ENCODE results near the gene ZDHHC14.
"Not testable (repeated sequence)": the region's sequence is repeated elsewhere in the genome, so short reads cannot be mapped to it uniquely, and the experiment has no call there.

ZDHHC14 gene

GRCh38 chr6:157379656-157380457, 1.1 kb upstream of the ZDHHC14 start:
- TF ChIP-seq, protein P1, sequence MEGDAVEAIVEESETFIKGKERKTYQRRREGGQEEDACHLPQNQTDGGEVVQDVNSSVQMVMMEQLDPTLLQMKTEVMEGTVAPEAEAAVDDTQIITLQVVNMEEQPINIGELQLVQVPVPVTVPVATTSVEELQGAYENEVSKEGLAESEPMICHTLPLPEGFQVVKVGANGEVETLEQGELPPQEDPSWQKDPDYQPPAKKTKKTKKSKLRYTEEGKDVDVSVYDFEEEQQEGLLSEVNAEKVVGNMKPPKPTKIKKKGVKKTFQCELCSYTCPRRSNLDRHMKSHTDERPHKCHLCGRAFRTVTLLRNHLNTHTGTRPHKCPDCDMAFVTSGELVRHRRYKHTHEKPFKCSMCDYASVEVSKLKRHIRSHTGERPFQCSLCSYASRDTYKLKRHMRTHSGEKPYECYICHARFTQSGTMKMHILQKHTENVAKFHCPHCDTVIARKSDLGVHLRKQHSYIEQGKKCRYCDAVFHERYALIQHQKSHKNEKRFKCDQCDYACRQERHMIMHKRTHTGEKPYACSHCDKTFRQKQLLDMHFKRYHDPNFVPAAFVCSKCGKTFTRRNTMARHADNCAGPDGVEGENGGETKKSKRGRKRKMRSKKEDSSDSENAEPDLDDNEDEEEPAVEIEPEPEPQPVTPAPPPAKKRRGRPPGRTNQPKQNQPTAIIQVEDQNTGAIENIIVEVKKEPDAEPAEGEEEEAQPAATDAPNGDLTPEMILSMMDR (IDR thresholded peaks at IDR 0.05; ENCODE audit: low read depth, low read length), result no peak
- H3K4me3 ChIP-seq (replicated peaks in 1 of 2; ENCODE audit: low read depth in 2 of 2, low read length in 2 of 2), result peak overlapping the region; percentile 90 to 99
- peak; percentile 89 to 92 for DNase-seq (ENCODE audit: low read depth in 2 of 2)

GRCh38 chr6:157380458-157380778, 572 bp upstream of the ZDHHC14 start:
- DNase-seq (ENCODE audit: low read depth in 2 of 2), result no peak
- TF ChIP-seq, protein P1 (IDR thresholded peaks at IDR 0.05; ENCODE audit: low read depth, low read length), result no peak
- peak overlapping the region; percentile 90 to 99 for H3K4me3 ChIP-seq (replicated peaks in 1 of 2; ENCODE audit: low read depth in 2 of 2, low read length in 2 of 2)

- peak; percentile 53 to 58 for DNase-seq (ENCODE audit: low read depth in 2 of 2)
- TF ChIP-seq, protein P1 (IDR thresholded peaks at IDR 0.05; ENCODE audit: low read depth, low read length), result peak; percentile 15
Measured at GRCh38 chr6:157381631-157382621, 936 bp downstream of the ZDHHC14 start.

DNA sequence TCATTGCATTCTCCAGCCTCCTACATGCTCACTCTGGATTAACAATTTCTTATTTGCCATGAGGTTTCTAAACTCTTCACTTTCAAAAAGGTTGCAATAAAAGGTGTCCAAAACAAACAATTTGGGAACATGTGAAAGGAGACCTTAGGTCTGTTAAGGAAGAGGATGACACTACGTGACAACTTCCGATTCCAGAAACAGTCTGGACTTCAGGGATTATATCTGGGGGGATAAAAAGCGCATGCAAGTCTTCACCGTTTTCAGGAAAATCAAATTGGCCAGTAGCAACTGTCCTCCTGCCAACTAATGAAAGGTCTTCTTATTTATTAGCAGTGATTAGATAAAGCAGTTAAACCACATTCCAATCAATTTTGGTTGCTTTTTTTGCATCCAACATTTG, 1.8 kb downstream of the ZDHHC14 start:
- peak overlapping the region in 1 of 2 donors; percentile 90 for H3K4me3 ChIP-seq (replicated peaks in 1 of 2; ENCODE audit: low read depth in 2 of 2, low read length in 2 of 2)
- TF ChIP-seq, protein P1 (IDR thresholded peaks at IDR 0.05; ENCODE audit: low read depth, low read length), result no peak
- no peak for DNase-seq (ENCODE audit: low read depth in 2 of 2)

More at GRCh38 chr6:157381631-157382621, 936 bp downstream of the ZDHHC14 start:
- peak overlapping the region; percentile 90 to 99 for H3K4me3 ChIP-seq (replicated peaks in 1 of 2; ENCODE audit: low read depth in 2 of 2, low read length in 2 of 2)

GRCh38 chr6:157383471-157383870, 2.5 kb downstream of the ZDHHC14 start:
- DNase-seq (ENCODE audit: low read depth in 2 of 2), result no peak
- TF ChIP-seq, protein P1 (IDR thresholded peaks at IDR 0.05; ENCODE audit: low read depth, low read length), result no peak
- no peak overlapping the region for H3K4me3 ChIP-seq (replicated peaks in 1 of 2; ENCODE audit: low read depth in 2 of 2, low read length in 2 of 2)

DNA sequence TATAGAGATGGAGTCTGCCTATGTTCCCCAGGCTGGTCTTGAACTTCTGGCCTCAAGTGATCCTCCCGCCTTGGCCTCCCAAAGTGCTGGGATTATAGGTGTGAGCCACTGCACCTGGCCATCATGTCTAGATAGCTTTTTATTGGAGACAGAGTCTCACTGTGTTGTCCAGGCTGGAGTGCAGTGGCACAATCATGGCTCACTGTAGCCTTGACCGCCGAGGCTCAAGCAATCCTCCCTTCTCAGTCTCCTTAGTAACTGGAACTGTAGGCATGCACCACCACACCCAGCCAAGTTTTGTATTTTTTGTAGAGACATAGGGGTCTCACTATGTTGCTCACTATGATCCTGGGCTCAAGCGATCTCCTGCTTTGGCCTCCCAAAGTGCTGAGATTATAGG, 4.0 kb downstream of the ZDHHC14 start:
- H3K4me3 ChIP-seq (replicated peaks in 1 of 2; ENCODE audit: low read depth in 2 of 2, low read length in 2 of 2); DNase-seq (ENCODE audit: low read depth in 2 of 2): not testable (repeated sequence)

DNA sequence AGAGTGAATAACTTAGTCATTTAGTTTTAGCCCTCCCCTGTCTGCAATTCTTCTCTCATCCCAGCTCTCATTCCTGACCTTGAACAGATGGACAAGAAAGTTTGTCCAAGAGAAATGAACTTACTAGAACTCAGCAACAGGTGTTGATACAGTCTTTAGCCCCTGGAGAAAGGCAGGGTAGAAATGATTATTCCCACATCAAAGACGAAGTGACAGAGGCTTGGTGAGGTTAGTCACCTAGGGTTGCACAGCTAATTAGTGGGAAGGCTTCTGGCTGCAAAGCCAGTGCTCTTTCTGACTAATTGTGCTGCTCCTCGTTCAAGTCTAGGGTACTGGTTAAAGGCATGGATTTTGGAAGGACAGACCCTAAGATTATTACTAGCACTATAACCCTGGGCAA, 4.5 kb downstream of the ZDHHC14 start:
- H3K4me3 ChIP-seq (replicated peaks in 1 of 2; ENCODE audit: low read depth in 2 of 2, low read length in 2 of 2), result no peak overlapping the region
- TF ChIP-seq, protein P1 (IDR thresholded peaks at IDR 0.05; ENCODE audit: low read depth, low read length), result no peak
- DNase-seq (ENCODE audit: low read depth in 2 of 2), result no peak

All from cardiac fibroblast (primary cell).